Prostate gland (tissue), 1 donor: ENCODE measurements around the gene CACNA1D.

Experiments
- POLR2A ChIP-seq: fragments of 450-650 bp; IDR thresholded peaks from one replicate; pipeline ENCODE4 v1.6.1; 2016; ENCODE audit warnings: antibody characterized with exemption, mild to moderate bottlenecking
- POLR2AphosphoS5 ChIP-seq: sonication (generic); formaldehyde crosslinking; IDR thresholded peaks from one replicate; pipeline ENCODE4 v1.6.1; 2017; ENCODE audit warnings: antibody characterized with exemption

- TF ChIP-seq POLR2A (no peak), POLR2AphosphoS5 (no peak)
These were observed 151.3 kb downstream of the CACNA1D start for GRCh38 chr3:53645754-53646153.
